B cell (primary cell): Measurements from ENCODE around the gene ARHGAP23. TPM values are rescaled to one million over a fixed set of nuclear protein-coding genes. Genes with fewer than 3 reads are reported as not detected.

Experiments used
- ATAC-seq: fragments of 200-7000 bp; cut with Tn5 transposase; one replicate; pipeline ENCODE4 v1.10.0; 2021; ENCODE audit warnings: low read depth, mild to moderate bottlenecking, moderate number of reproducible peaks, moderate library complexity
- CTCF ChIA-PET: fragments of 350-600 bp; sonication (Branson Sonifier 250); formaldehyde crosslinking; loops from one replicate; lab custom pipeline; 2021; ENCODE audit warnings: antibody characterized with exemption, inconsistent platforms; lab: Charles Lee
- POLR2A ChIA-PET: fragments of 350-600 bp; sonication (Branson Sonifier 250); formaldehyde crosslinking; loops from one replicate; lab custom pipeline; 2021; ENCODE audit warnings: antibody characterized with exemption; lab: Charles Lee
- DNase-seq: peaks from one replicate; pipeline ENCODE4 v3.0.0; 2013
- H2AFZ ChIP-seq: 2 replicates; pipeline ENCODE4 v1.6.1; 2012; ENCODE audit warnings: mild to moderate bottlenecking, low read depth, low read length; ENCODE audit not compliant: insufficient read depth, poor library complexity, severe bottlenecking
- H3K27ac ChIP-seq, 2 donors: 1 replicate in 1 of 2; 2 replicates in 1 of 2; pipeline ENCODE4 v1.5.1; 2012 to 2013; ENCODE audit warnings: low read length in 2 of 2, mild to moderate bottlenecking in 2 of 2, moderate library complexity in 1 of 2
- H3K27me3 ChIP-seq, 4 experiments: fragments of 200-600 bp in 1 of 4; sonication (generic) in 1 of 4; replicated peaks in 1 of 4; 1 replicate in 2 of 4; 2 replicates in 2 of 4; pipeline versions ENCODE4 v1.6.1 to v1.7.0; 2013 to 2016; ENCODE audit warnings: low read length in 3 of 4, mild to moderate bottlenecking in 2 of 4, mixed read lengths in 1 of 4, moderate library complexity in 1 of 4; ENCODE audit not compliant: insufficient read depth in 4 of 4, control insufficient read depth in 3 of 4; ENCODE audit errors: control extremely low read depth in 1 of 4
- H3K36me3 ChIP-seq, 2 experiments: replicated peaks in 1 of 2; 1 replicate in 1 of 2; 2 replicates in 1 of 2; pipeline versions ENCODE4 v1.6.1 to v1.7.1; 2013; ENCODE audit warnings: low read length in 1 of 2; ENCODE audit not compliant: insufficient read depth in 2 of 2, control insufficient read depth in 1 of 2; ENCODE audit errors: control extremely low read depth in 1 of 2, extremely low read depth in 1 of 2
- H3K4me1 ChIP-seq, 2 donors: fragments of 200-600 bp in 1 of 2; sonication (generic) in 1 of 2; 1 replicate in 1 of 2; 2 replicates in 1 of 2; pipeline versions ENCODE4 v1.5.1 to v1.6.1; 2013 to 2017; ENCODE audit warnings: low read length in 2 of 2; ENCODE audit not compliant: control insufficient read depth in 2 of 2, insufficient read depth in 2 of 2
- H3K4me2 ChIP-seq: replicated peaks from 2 replicates; pipeline ENCODE3; 2012; ENCODE audit warnings: mild to moderate bottlenecking, low read depth, low read length; ENCODE audit not compliant: poor library complexity, severe bottlenecking
- H3K4me3 ChIP-seq, 5 experiments: fragments of 200-600 bp in 1 of 5; sonication (generic) in 1 of 5; 1 replicate in 3 of 5; 2 replicates in 2 of 5; pipeline versions ENCODE4 v1.5.1 to v1.7.0; 2011 to 2016; ENCODE audit warnings: low read length in 4 of 5, mild to moderate bottlenecking in 4 of 5, low read depth in 2 of 5, control low read depth in 1 of 5, moderate library complexity in 1 of 5; ENCODE audit not compliant: insufficient read depth in 1 of 5; ENCODE audit errors: control extremely low read depth in 1 of 5, extremely low read depth in 1 of 5
- H3K79me2 ChIP-seq: fragments of 200-600 bp; sonication (generic); one replicate; pipeline ENCODE4 v1.6.0; 2016; ENCODE audit warnings: low read length; ENCODE audit not compliant: control insufficient read depth, insufficient read depth
- H3K9ac ChIP-seq: fragments of 200-600 bp; sonication (generic); 2 replicates; pipeline ENCODE4 v1.6.1; 2017; ENCODE audit warnings: mild to moderate bottlenecking, low read length, moderate library complexity
- H3K9me3 ChIP-seq, 3 donors: one replicate each; pipeline versions ENCODE4 v1.6.1 to v1.7.1; 2013; ENCODE audit warnings: low read length in 2 of 3; ENCODE audit not compliant: control insufficient read depth in 2 of 3, insufficient read depth in 1 of 3; ENCODE audit errors: control extremely low read depth in 1 of 3
- H4K20me1 ChIP-seq: 2 replicates; pipeline ENCODE4 v1.6.0; 2012; ENCODE audit warnings: mild to moderate bottlenecking, low read length; ENCODE audit not compliant: insufficient read depth, control insufficient read depth, poor library complexity, severe bottlenecking
- H3K27ac Mint-ChIP-seq: one replicate; pipeline ENCODE4 v1.8.0; 2021; ENCODE audit warnings: mixed read lengths
- H3K27me3 Mint-ChIP-seq: one replicate; pipeline ENCODE4 v1.8.0; 2021; ENCODE audit warnings: mixed read lengths
- H3K4me1 Mint-ChIP-seq: one replicate; pipeline ENCODE4 v1.8.0; 2021; ENCODE audit warnings: mixed read lengths
- H3K4me3 Mint-ChIP-seq: one replicate; pipeline ENCODE4 v1.8.0; 2021; ENCODE audit warnings: mixed read lengths
- H3K9me3 Mint-ChIP-seq: one replicate; pipeline ENCODE4 v1.8.0; 2022; ENCODE audit warnings: mixed read lengths; ENCODE audit not compliant: insufficient read depth
- EZH2 ChIP-seq: IDR thresholded peaks from 2 replicates; pipeline ENCODE4 v1.6.1; 2012; ENCODE audit warnings: borderline replicate concordance, low read depth, mild to moderate bottlenecking, moderate library complexity, low read length; ENCODE audit not compliant: insufficient read depth, poor library complexity, severe bottlenecking
- WGBS: methylation state at CpG from one replicate; pipeline ENCODE4 v1.1.5; 2013; ENCODE audit warnings: missing lambda C conversion rate; ENCODE audit not compliant: insufficient coverage; 5-methylcytosine and 5-hydroxymethylcytosine counted together
- intact Hi-C: fragments of 100-400 bp; cut with micrococcal nuclease; formaldehyde crosslinking; loops from one replicate; pipeline ENCODE4 v1.10.0; 2022
- polyA plus RNA-seq: library from polyadenylated mRNA; depleted of rRNA; stranded (reverse); fragments of >200 nt; gene quantifications from 2 replicates; pipeline ENCODE4 v1.2.3, GENCODE V29; 2012
- total RNA-seq, 2 donors: library from RNA; stranded (reverse); fragments of 120-200 nt in 1 of 2; gene quantifications; 1 replicate in 1 of 2; 2 replicates in 1 of 2; pipeline versions ENCODE4 v1.2.3 to v1.2.4, GENCODE V29; 2013 to 2022
- TF ChIP-seq, protein P1 (sequence below): fragments of 200-600 bp; IDR thresholded peaks from one replicate; pipeline ENCODE4 v1.8.0; 2022; ENCODE audit warnings: antibody characterized with exemption, mild to moderate bottlenecking

Gene ARHGAP23
- total and polyA plus RNA-seq, 2 donors (not counting 1 experiment from before 2014, with no cell fraction given): 0.07 to 0.12 TPM

DNA sequence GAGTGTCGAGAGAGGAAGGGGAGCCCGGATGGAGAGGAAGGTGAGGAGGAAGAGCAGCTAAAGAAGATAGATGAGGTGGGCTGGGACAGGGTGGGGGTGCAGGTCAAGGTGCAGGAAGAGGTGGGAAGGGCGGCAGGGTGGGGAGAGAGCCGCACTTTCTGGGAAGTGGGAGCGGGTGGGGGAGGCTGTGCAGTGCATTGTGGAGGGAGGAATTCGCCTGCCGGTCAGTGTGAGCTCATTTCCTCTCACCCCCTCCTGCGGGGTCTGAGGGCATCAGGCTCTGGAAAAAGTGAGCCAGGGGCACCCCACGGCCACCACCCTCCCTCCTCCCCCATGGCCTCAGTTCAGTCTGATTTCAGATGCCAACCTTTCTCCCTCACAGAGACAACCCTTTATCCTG lies 2.5 kb upstream of the ARHGAP23 start:
- H3K27me3 Mint-ChIP-seq: peaks cover 58% of the 10 kb centered on the region
- no peak overlapping the region for H3K9ac ChIP-seq

DNA sequence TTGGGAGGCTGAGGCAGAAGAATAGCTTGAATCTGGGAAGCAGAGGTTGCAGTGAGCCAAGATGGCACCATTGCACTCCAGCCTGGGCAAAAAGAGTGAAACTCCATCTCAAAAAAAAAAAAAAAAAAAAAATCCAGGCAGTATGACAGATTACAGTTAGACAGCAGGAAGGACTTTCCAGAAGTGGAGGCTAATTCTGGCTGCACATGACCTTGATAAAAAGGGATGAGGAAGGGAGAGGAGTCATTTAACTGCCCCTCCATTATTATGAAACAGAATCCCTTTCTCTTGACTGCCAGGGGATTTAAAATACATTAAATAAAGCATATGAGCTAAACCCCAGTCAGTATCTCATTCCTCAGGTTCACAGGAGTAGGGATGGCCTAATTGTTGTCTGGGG lies 1.8 kb upstream of the ARHGAP23 start:
- Mint-ChIP-seq H3K9me3 (no peaks in the 10 kb centered on the region), H3K4me1 (peaks cover 21% of the 10 kb centered on the region), H3K27me3 (peaks cover 54% of the 10 kb centered on the region), H3K27ac (no peak overlapping the region), H3K4me3 (no peak overlapping the region)
- Histone ChIP-seq H3K4me2 (no peak overlapping the region), H4K20me1 (no peaks in the 10 kb centered on the region), H2AFZ (no peak overlapping the region), H3K4me1 (peaks cover 9 to 19% of the 10 kb centered on the region in 2 donors), H3K27me3 (peaks cover 0 to 74% (median 23%) of the 10 kb centered on the region in 4 experiments), H3K4me3 (no peak overlapping the region), H3K79me2 (no peaks in the 10 kb centered on the region), H3K9ac (no peak overlapping the region), H3K27ac (no peak overlapping the region), H3K9me3 (no peaks in the 10 kb centered on the region), H3K36me3 (no peaks in the 10 kb centered on the region)
- ATAC-seq (no peak), DNase-seq (no peak)
- intact Hi-C loops: loop anchor here (5.0 to 10.0 kb wide), 2 partner anchors 128 to 241 kb away; no protein-coding TSS in a partner anchor
- CTCF ChIA-PET: interaction anchor here (0.7 to 1.7 kb wide), 5 partner anchors 12 to 132 kb away, joined by 3 to 6 read pairs (median 4); no protein-coding TSS in a partner anchor
- TF ChIP-seq, protein P1, sequence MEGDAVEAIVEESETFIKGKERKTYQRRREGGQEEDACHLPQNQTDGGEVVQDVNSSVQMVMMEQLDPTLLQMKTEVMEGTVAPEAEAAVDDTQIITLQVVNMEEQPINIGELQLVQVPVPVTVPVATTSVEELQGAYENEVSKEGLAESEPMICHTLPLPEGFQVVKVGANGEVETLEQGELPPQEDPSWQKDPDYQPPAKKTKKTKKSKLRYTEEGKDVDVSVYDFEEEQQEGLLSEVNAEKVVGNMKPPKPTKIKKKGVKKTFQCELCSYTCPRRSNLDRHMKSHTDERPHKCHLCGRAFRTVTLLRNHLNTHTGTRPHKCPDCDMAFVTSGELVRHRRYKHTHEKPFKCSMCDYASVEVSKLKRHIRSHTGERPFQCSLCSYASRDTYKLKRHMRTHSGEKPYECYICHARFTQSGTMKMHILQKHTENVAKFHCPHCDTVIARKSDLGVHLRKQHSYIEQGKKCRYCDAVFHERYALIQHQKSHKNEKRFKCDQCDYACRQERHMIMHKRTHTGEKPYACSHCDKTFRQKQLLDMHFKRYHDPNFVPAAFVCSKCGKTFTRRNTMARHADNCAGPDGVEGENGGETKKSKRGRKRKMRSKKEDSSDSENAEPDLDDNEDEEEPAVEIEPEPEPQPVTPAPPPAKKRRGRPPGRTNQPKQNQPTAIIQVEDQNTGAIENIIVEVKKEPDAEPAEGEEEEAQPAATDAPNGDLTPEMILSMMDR: no peak
- TF ChIP-seq EZH2: no peak
- POLR2A ChIA-PET: no interaction called here

More for the DNA sequence above, 2.5 kb upstream of the ARHGAP23 start:
- H3K27me3 ChIP-seq: peaks cover 0 to 80% (median 26%) of the 10 kb centered on the region in 4 experiments
- 52% methylated on average over 5 of the region's 9 CpGs for WGBS
- Mint-ChIP-seq H3K4me1 (peaks cover 21% of the 10 kb centered on the region), H3K27ac (no peak overlapping the region), H3K9me3 (no peaks in the 10 kb centered on the region), H3K4me3 (no peak overlapping the region)
- H3K4me1 ChIP-seq: peaks cover 9 to 19% of the 10 kb centered on the region in 2 donors
- no peak for DNase-seq
- H3K27ac ChIP-seq: no peak overlapping the region
- ATAC-seq: no peak
- H3K36me3 ChIP-seq: no peaks in the 10 kb centered on the region
- no peak overlapping the region for H3K4me2 ChIP-seq
- intact Hi-C loops: loop anchor here (5.0 to 10.0 kb wide), 2 partner anchors 129 to 242 kb away; no protein-coding TSS in a partner anchor
- H3K79me2 ChIP-seq: no peaks in the 10 kb centered on the region
- no peak overlapping the region for H3K4me3 ChIP-seq
- ChIA-PET POLR2A (no interaction called here), CTCF (interaction anchor here (0.7 to 1.7 kb wide), 4 partner anchors 11 to 132 kb away, joined by 3 to 6 read pairs (median 4); no protein-coding TSS in a partner anchor)
- no peaks in the 10 kb centered on the region for H3K9me3 ChIP-seq
- H4K20me1 ChIP-seq: no peaks in the 10 kb centered on the region
- TF ChIP-seq, protein P1: no peak
- no peak for TF ChIP-seq EZH2
- no peak overlapping the region for H2AFZ ChIP-seq
